Endothelial cell (in vitro differentiated cells): Measurements from ENCODE around the gene PLXNC1. TPM values are rescaled to one million over a fixed set of nuclear protein-coding genes. Genes with fewer than 3 reads are reported as not detected.

Experiments
- DNase-seq: peaks from one replicate; pipeline ENCODE4 v3.0.0; 2021; ENCODE audit warnings: low spot score
- H3K27ac Mint-ChIP-seq: one replicate; pipeline ENCODE4 v1.8.0; 2021; ENCODE audit warnings: mixed read lengths, inconsistent platforms; ENCODE audit not compliant: unreplicated experiment
- H3K27me3 Mint-ChIP-seq: one replicate; pipeline ENCODE4 v1.8.0; 2021; ENCODE audit warnings: mild to moderate bottlenecking, moderate library complexity, mixed read lengths, inconsistent platforms; ENCODE audit not compliant: unreplicated experiment
- H3K36me3 Mint-ChIP-seq: one replicate; pipeline ENCODE4 v1.8.0; 2021; ENCODE audit warnings: mild to moderate bottlenecking, low read depth, mixed read lengths, inconsistent platforms; ENCODE audit not compliant: unreplicated experiment
- H3K4me1 Mint-ChIP-seq: one replicate; pipeline ENCODE4 v1.8.0; 2021; ENCODE audit warnings: mild to moderate bottlenecking, mixed read lengths, inconsistent platforms; ENCODE audit not compliant: unreplicated experiment
- H3K4me3 Mint-ChIP-seq: one replicate; pipeline ENCODE4 v1.8.0; 2021; ENCODE audit warnings: mild to moderate bottlenecking, mixed read lengths, inconsistent platforms; ENCODE audit not compliant: unreplicated experiment
- H3K9me3 Mint-ChIP-seq: one replicate; pipeline ENCODE4 v1.8.0; 2021; ENCODE audit warnings: mixed read lengths, inconsistent platforms; ENCODE audit not compliant: unreplicated experiment
- CTCF ChIP-seq: fragments of 200-600 bp; sonication (generic); IDR thresholded peaks from one replicate; pipeline ENCODE4 v1.5.0; 2021; ENCODE audit warnings: antibody characterized with exemption; ENCODE audit not compliant: unreplicated experiment
- total RNA-seq: library from RNA; stranded (reverse); fragmentation: NEBNext Ultra II Directional; extraction: Animal tissue kit (Norgen Biotek cat#: 25700); gene quantifications from one replicate; pipeline ENCODE4 v1.2.1, GENCODE V29; 2021; ENCODE audit not compliant: unreplicated experiment

PLXNC1 gene
- total RNA-seq, 1 donor from 2014 or later: 1.1 TPM

GRCh38 chr12:94191023-94191422, 42.6 kb downstream of the PLXNC1 start:
- H3K4me1 Mint-ChIP-seq: no peaks in the 10 kb centered on the region

GRCh38 chr12:94191811-94192210, 43.4 kb downstream of the PLXNC1 start:
- peaks cover 19% of the 10 kb centered on the region for H3K27me3 Mint-ChIP-seq
- no peaks in the 10 kb centered on the region for H3K4me1 Mint-ChIP-seq
- DNase-seq: no peak
- no peak overlapping the region for H3K27ac Mint-ChIP-seq
- H3K36me3 Mint-ChIP-seq: peaks cover 9% of the 10 kb centered on the region
- no peaks in the 10 kb centered on the region for H3K9me3 Mint-ChIP-seq
- no peak overlapping the region for H3K4me3 Mint-ChIP-seq
- TF ChIP-seq CTCF: no peak

More at GRCh38 chr12:94191023-94191422, 42.6 kb downstream of the PLXNC1 start:
- Mint-ChIP-seq H3K9me3 (no peaks in the 10 kb centered on the region), H3K36me3 (peaks cover 9% of the 10 kb centered on the region), H3K27ac (no peak overlapping the region), H3K4me3 (no peak overlapping the region), H3K27me3 (peaks cover 14% of the 10 kb centered on the region)
- no peak for TF ChIP-seq CTCF
- no peak for DNase-seq

- H3K4me1 Mint-ChIP-seq: no peaks in the 10 kb centered on the region
- peaks cover 9% of the 10 kb centered on the region for H3K36me3 Mint-ChIP-seq
- no peak for DNase-seq
- H3K9me3 Mint-ChIP-seq: no peaks in the 10 kb centered on the region
- peaks cover 19% of the 10 kb centered on the region for H3K27me3 Mint-ChIP-seq
- H3K4me3 Mint-ChIP-seq: no peak overlapping the region
- no peak for TF ChIP-seq CTCF
- no peak overlapping the region for H3K27ac Mint-ChIP-seq
Observed at GRCh38 chr12:94192506-94192905, 44.1 kb downstream of the PLXNC1 start.

- no peak overlapping the region for H3K27ac Mint-ChIP-seq
- peaks cover 9% of the 10 kb centered on the region for H3K36me3 Mint-ChIP-seq
- TF ChIP-seq CTCF: no peak
- no peak overlapping the region for H3K4me3 Mint-ChIP-seq
- no peak for DNase-seq
- H3K4me1 Mint-ChIP-seq: no peaks in the 10 kb centered on the region
- no peaks in the 10 kb centered on the region for H3K9me3 Mint-ChIP-seq
- peaks cover 19% of the 10 kb centered on the region for H3K27me3 Mint-ChIP-seq
Observed at GRCh38 chr12:94193168-94193567, 44.8 kb downstream of the PLXNC1 start.

- peaks cover 9% of the 10 kb centered on the region for H3K36me3 Mint-ChIP-seq
- no peak for TF ChIP-seq CTCF
- H3K4me3 Mint-ChIP-seq: no peak overlapping the region
- H3K4me1 Mint-ChIP-seq: no peaks in the 10 kb centered on the region
- peaks cover 19% of the 10 kb centered on the region for H3K27me3 Mint-ChIP-seq
- peak overlapping the region; percentile 58 for H3K27ac Mint-ChIP-seq
- no peak for DNase-seq
- no peaks in the 10 kb centered on the region for H3K9me3 Mint-ChIP-seq
Observed at GRCh38 chr12:94195483-94195882, 47.1 kb downstream of the PLXNC1 start.
